Mononuclear cell (primary cell): ENCODE results near the gene SLC6A12. TPM values are rescaled to one million over a fixed set of nuclear protein-coding genes. Genes with fewer than 3 reads are reported as not detected.
"Not testable (repeated sequence)": the region's sequence is repeated elsewhere in the genome, so short reads cannot be mapped to it uniquely, and the experiment has no call there.

Experiments used
- H3K27me3 ChIP-seq: 2 replicates; pipeline ENCODE4 v1.6.0; 2011; ENCODE audit warnings: low read length, control low read depth; ENCODE audit not compliant: insufficient read depth
- H3K4me1 ChIP-seq: 2 replicates; pipeline ENCODE4 v1.5.1; 2011; ENCODE audit warnings: mild to moderate bottlenecking, low read length, control low read depth; ENCODE audit not compliant: insufficient read depth
- H3K4me3 ChIP-seq: 2 replicates; pipeline ENCODE4 v1.5.1; 2011; ENCODE audit warnings: mild to moderate bottlenecking, low read length, moderate library complexity
- H3K9me3 ChIP-seq: 2 replicates; pipeline ENCODE4 v1.5.1; 2011; ENCODE audit warnings: low read depth, mild to moderate bottlenecking, control low read depth, low read length
- total RNA-seq: library from RNA; depleted of rRNA; stranded (reverse); fragments of >200 nt; gene quantifications from one replicate; pipeline ENCODE4 v1.2.3, GENCODE V29; 2012

The SLC6A12 gene
- total RNA-seq, 1 donor = 0.73 TPM

GRCh38 chr12:187986-188909 lies 25.7 kb downstream of the SLC6A12 start:
- H3K27me3 ChIP-seq, H3K9me3 ChIP-seq, H3K4me3 ChIP-seq: not testable (repeated sequence)
- peaks cover 12% of the 10 kb centered on the region for H3K4me1 ChIP-seq

- peaks cover 4% of the 10 kb centered on the region for H3K27me3 ChIP-seq
- H3K9me3 ChIP-seq = no peaks in the 10 kb centered on the region
- H3K4me3 ChIP-seq = no peak overlapping the region
- H3K4me1 ChIP-seq = peaks cover 12% of the 10 kb centered on the region
These were observed 27.8 kb downstream of the SLC6A12 start for GRCh38 chr12:186006-186625.

GRCh38 chr12:185576-185955 lies 28.4 kb downstream of the SLC6A12 start:
- Histone ChIP-seq H3K9me3 (no peaks in the 10 kb centered on the region), H3K4me1 (peaks cover 16% of the 10 kb centered on the region), H3K4me3 (no peak overlapping the region), H3K27me3 (peaks cover 4% of the 10 kb centered on the region)

GRCh38 chr12:184811-185575 lies 29.0 kb downstream of the SLC6A12 start:
- Histone ChIP-seq H3K27me3 (peaks cover 4% of the 10 kb centered on the region), H3K9me3 (no peaks in the 10 kb centered on the region), H3K4me1 (peaks cover 22% of the 10 kb centered on the region), H3K4me3 (no peak overlapping the region)

GRCh38 chr12:182381-182892 lies 31.5 kb downstream of the SLC6A12 start:
- H3K27me3 ChIP-seq = no peaks in the 10 kb centered on the region
- H3K4me1 ChIP-seq = peaks cover 18% of the 10 kb centered on the region
- no peak overlapping the region for H3K4me3 ChIP-seq
- H3K9me3 ChIP-seq = no peaks in the 10 kb centered on the region

- Histone ChIP-seq H3K9me3 (no peaks in the 10 kb centered on the region), H3K4me3 (no peak overlapping the region), H3K27me3 (no peaks in the 10 kb centered on the region), H3K4me1 (peaks cover 18% of the 10 kb centered on the region)
These were observed 32.0 kb downstream of the SLC6A12 start for GRCh38 chr12:181921-182320.

GRCh38 chr12:180445-180844 lies 33.5 kb downstream of the SLC6A12 start:
- Histone ChIP-seq H3K27me3 (no peaks in the 10 kb centered on the region), H3K9me3 (no peaks in the 10 kb centered on the region), H3K4me1 (peaks cover 18% of the 10 kb centered on the region), H3K4me3 (no peak overlapping the region)

GRCh38 chr12:179885-180284 lies 34.1 kb downstream of the SLC6A12 start:
- Histone ChIP-seq H3K4me3 (no peak overlapping the region), H3K27me3 (no peaks in the 10 kb centered on the region), H3K9me3 (no peaks in the 10 kb centered on the region), H3K4me1 (peaks cover 14% of the 10 kb centered on the region)

GRCh38 chr12:179131-179884 lies 34.6 kb downstream of the SLC6A12 start:
- H3K4me3 ChIP-seq = no peak overlapping the region
- no peaks in the 10 kb centered on the region for H3K27me3 ChIP-seq
- peaks cover 13% of the 10 kb centered on the region for H3K4me1 ChIP-seq
- no peaks in the 10 kb centered on the region for H3K9me3 ChIP-seq

- H3K4me3 ChIP-seq = no peak overlapping the region
- H3K9me3 ChIP-seq = no peaks in the 10 kb centered on the region
- H3K4me1 ChIP-seq = peaks cover 13% of the 10 kb centered on the region
- no peaks in the 10 kb centered on the region for H3K27me3 ChIP-seq
These were observed 35.2 kb downstream of the SLC6A12 start for GRCh38 chr12:178829-179109.

- Histone ChIP-seq H3K27me3 (no peaks in the 10 kb centered on the region), H3K4me1 (peaks cover 13% of the 10 kb centered on the region), H3K4me3 (no peak overlapping the region), H3K9me3 (no peaks in the 10 kb centered on the region)
These were observed 35.8 kb downstream of the SLC6A12 start for GRCh38 chr12:177980-178828.

GRCh38 chr12:177336-177979 lies 36.5 kb downstream of the SLC6A12 start:
- Histone ChIP-seq H3K27me3 (no peaks in the 10 kb centered on the region), H3K9me3 (no peaks in the 10 kb centered on the region), H3K4me1 (peaks cover 19% of the 10 kb centered on the region), H3K4me3 (no peak overlapping the region)

GRCh38 chr12:176321-177181 lies 37.4 kb downstream of the SLC6A12 start:
- Histone ChIP-seq H3K9me3 (no peaks in the 10 kb centered on the region), H3K4me3 (no peak overlapping the region), H3K4me1 (peaks cover 21% of the 10 kb centered on the region), H3K27me3 (no peaks in the 10 kb centered on the region)
